Keratinocyte (primary cell): ENCODE results near the gene ATF6B. TPM values are rescaled to one million over a fixed set of nuclear protein-coding genes. Genes with fewer than 3 reads are reported as not detected.
"Not testable (repeated sequence)": the region's sequence is repeated elsewhere in the genome, so short reads cannot be mapped to it uniquely, and the experiment has no call there.

ENCODE experiments used
- DNase-seq: peaks from one replicate; pipeline ENCODE4 v3.0.0-alpha.2; 2011; ENCODE audit warnings: low read depth, missing footprints, low spot score
- FAIRE-seq: peaks from 2 replicates; lab custom pipeline; 2011; peaks lifted over from hg19 to GRCh38; lab: Jason Lieb, UNC
- H2AFZ ChIP-seq: 2 replicates; pipeline ENCODE4 v1.6.0; 2012; ENCODE audit warnings: low read length, control low read depth, inconsistent platforms; ENCODE audit not compliant: control insufficient read depth
- H3K27ac ChIP-seq: 2 replicates; pipeline ENCODE4 v1.5.1; 2011; ENCODE audit warnings: low read length; ENCODE audit not compliant: control insufficient read depth, insufficient read depth
- H3K27me3 ChIP-seq: 3 replicates; pipeline ENCODE4 v1.6.0; 2011; ENCODE audit warnings: low read length; ENCODE audit not compliant: control insufficient read depth, insufficient read depth; ENCODE audit errors: extremely low read depth
- H3K36me3 ChIP-seq, 2 experiments: 2 replicates in 1 of 2; 3 replicates in 1 of 2; pipeline ENCODE4 v1.5.1; 2011; ENCODE audit warnings: low read length in 2 of 2, mild to moderate bottlenecking in 1 of 2; ENCODE audit not compliant: control insufficient read depth in 2 of 2, insufficient read depth in 2 of 2; ENCODE audit errors: extremely low read depth in 1 of 2
- H3K4me1 ChIP-seq: 3 replicates; pipeline ENCODE4 v1.5.1; 2011; ENCODE audit warnings: low read length; ENCODE audit not compliant: control insufficient read depth, insufficient read depth; ENCODE audit errors: extremely low read depth
- H3K4me2 ChIP-seq: 3 replicates; pipeline ENCODE4 v1.6.0; 2011; ENCODE audit warnings: low read depth, low read length; ENCODE audit not compliant: control insufficient read depth, insufficient read depth; ENCODE audit errors: extremely low read depth
- H3K4me3 ChIP-seq, 3 experiments: fragments of 200-600 bp in 1 of 3; sonication (generic) in 1 of 3; 2 replicates in 2 of 3; 3 replicates in 1 of 3; pipeline ENCODE4 v1.5.1; 2011 to 2016; ENCODE audit warnings: low read length in 3 of 3, mild to moderate bottlenecking in 3 of 3, control low read depth in 2 of 3, inconsistent platforms in 1 of 3, low read depth in 1 of 3, mixed read lengths in 1 of 3, mixed run types in 1 of 3, moderate library complexity in 1 of 3; ENCODE audit not compliant: control insufficient read depth in 2 of 3, insufficient read depth in 2 of 3; ENCODE audit errors: extremely low read depth in 1 of 3
- H3K79me2 ChIP-seq: 2 replicates; pipeline ENCODE4 v1.6.0; 2012; ENCODE audit warnings: low read length; ENCODE audit not compliant: control insufficient read depth, insufficient read depth
- H3K9ac ChIP-seq: 3 replicates; pipeline ENCODE4 v1.6.0; 2011; ENCODE audit warnings: low read length; ENCODE audit not compliant: control insufficient read depth, insufficient read depth; ENCODE audit errors: extremely low read depth
- H3K9me1 ChIP-seq: 3 replicates; pipeline ENCODE4 v1.6.0; 2011; ENCODE audit warnings: low read length; ENCODE audit not compliant: control insufficient read depth, insufficient read depth; ENCODE audit errors: extremely low read depth
- H3K9me3 ChIP-seq: 2 replicates; pipeline ENCODE4 v1.5.1; 2012; ENCODE audit warnings: low read depth, low read length; ENCODE audit not compliant: control insufficient read depth
- H4K20me1 ChIP-seq: 3 replicates; pipeline ENCODE4 v1.6.0; 2011; ENCODE audit warnings: low read length; ENCODE audit not compliant: control insufficient read depth, insufficient read depth; ENCODE audit errors: extremely low read depth
- CTCF ChIP-seq, 3 experiments: IDR thresholded peaks in 1 of 3; conservative IDR thresholded peaks in 1 of 3; optimal IDR thresholded peaks in 1 of 3; 2 replicates in 2 of 3; 3 replicates in 1 of 3; pipeline versions ENCODE3 to v1.5.1; 2011; ENCODE audit warnings: low read length in 3 of 3, mild to moderate bottlenecking in 3 of 3, moderate library complexity in 2 of 3, control low read depth in 1 of 3, inconsistent platforms in 1 of 3; ENCODE audit not compliant: insufficient read depth in 2 of 3; ENCODE audit errors: extremely low read depth in 1 of 3
- EZH2 ChIP-seq: IDR thresholded peaks from one replicate; pipeline ENCODE4 v1.6.1; 2012; ENCODE audit warnings: inconsistent platforms, mild to moderate bottlenecking, low read length, moderate library complexity
- dilution Hi-C: fragments of 300-500 bp; cut with MboI; formaldehyde crosslinking; loops from one replicate; pipeline ENCODE4 v1.7.0; 2020; ENCODE audit warnings: low sequenced_read_pairs; ENCODE audit not compliant: extremely low pct_ligation_motif_present
- polyA plus RNA-seq, 5 experiments: library from polyadenylated mRNA; depleted of rRNA in 3 of 5; stranded (reverse) in 3 of 5; stranded (forward) in 1 of 5; unstranded in 1 of 5; fragments of >200 nt; gene quantifications; 1 replicate in 1 of 5; 2 replicates in 3 of 5; 3 replicates in 1 of 5; pipeline versions ENCODE4 v1.2.1 to v1.2.3, GENCODE V29; 2011 to 2012; ENCODE audit warnings: missing spikeins in 2 of 5, low read depth in 1 of 5, low replicate concordance in 1 of 5

The ATF6B gene
- polyA plus RNA-seq, 1 donor (not counting 4 experiments of a cell fraction or from before 2014, with no cell fraction given) = 30.4 TPM

- Histone ChIP-seq H3K9me3 (no peaks in the 10 kb centered on the region), H2AFZ (no peak overlapping the region), H3K27me3 (no peaks in the 10 kb centered on the region), H3K79me2 (no peaks in the 10 kb centered on the region), H3K4me2 (no peak overlapping the region), H3K9ac (no peak overlapping the region), H3K4me3 (no peak overlapping the region), H3K4me1 (no peaks in the 10 kb centered on the region), H3K9me1 (no peaks in the 10 kb centered on the region), H3K36me3 (no peaks in the 10 kb centered on the region), H3K27ac (no peak overlapping the region), H4K20me1 (no peaks in the 10 kb centered on the region)
- no peak for DNase-seq
- no peak for TF ChIP-seq CTCF (optimal IDR thresholded peaks at IDR 0.05 in 1 of 3, IDR thresholded peaks at IDR 0.05 in 1 of 3, conservative IDR thresholded peaks at IDR 0.05 in 1 of 3; ENCODE audit: extremely low read depth in 1 of 3, insufficient read depth in 2 of 3, low read length in 3 of 3)
- no peak for TF ChIP-seq EZH2
- dilution Hi-C loops = no loop called here
- no peak for FAIRE-seq
Measured at GRCh38 chr6:32069460-32069859, 58.6 kb downstream of the ATF6B start.

- H3K79me2 ChIP-seq = no peaks in the 10 kb centered on the region
- TF ChIP-seq CTCF (optimal IDR thresholded peaks at IDR 0.05 in 1 of 3, IDR thresholded peaks at IDR 0.05 in 1 of 3, conservative IDR thresholded peaks at IDR 0.05 in 1 of 3; ENCODE audit: extremely low read depth in 1 of 3, insufficient read depth in 2 of 3, low read length in 3 of 3) (no peak), EZH2 (no peak)
- dilution Hi-C loops = no loop called here
- no peaks in the 10 kb centered on the region for H3K36me3 ChIP-seq
- no peaks in the 10 kb centered on the region for H4K20me1 ChIP-seq
- H3K27ac ChIP-seq = no peak overlapping the region
- no peak for FAIRE-seq
- H3K4me1 ChIP-seq = no peaks in the 10 kb centered on the region
- no peaks in the 10 kb centered on the region for H3K9me3 ChIP-seq
- no peak overlapping the region for H3K9ac ChIP-seq
- DNase-seq = no peak
- H3K4me2 ChIP-seq = no peak overlapping the region
- H2AFZ ChIP-seq = no peak overlapping the region
- no peaks in the 10 kb centered on the region for H3K27me3 ChIP-seq
- no peaks in the 10 kb centered on the region for H3K9me1 ChIP-seq
- no peak overlapping the region for H3K4me3 ChIP-seq
Measured at GRCh38 chr6:32068867-32069266, 59.2 kb downstream of the ATF6B start.

- dilution Hi-C loops, H3K27me3 ChIP-seq, H3K27ac ChIP-seq, H3K9me1 ChIP-seq, H3K9me3 ChIP-seq, H3K4me2 ChIP-seq, H3K4me3 ChIP-seq, H3K4me1 ChIP-seq, H4K20me1 ChIP-seq, H3K36me3 ChIP-seq, H2AFZ ChIP-seq, H3K9ac ChIP-seq, H3K79me2 ChIP-seq, DNase-seq, FAIRE-seq: not testable (repeated sequence)
Measured at GRCh38 chr6:32068315-32068714, 59.7 kb downstream of the ATF6B start.

- FAIRE-seq, H3K9me1 ChIP-seq, H2AFZ ChIP-seq, DNase-seq, H3K4me1 ChIP-seq, dilution Hi-C loops, H3K79me2 ChIP-seq, H3K36me3 ChIP-seq, H3K4me2 ChIP-seq, H3K27ac ChIP-seq, H3K4me3 ChIP-seq, H4K20me1 ChIP-seq, H3K9ac ChIP-seq, H3K27me3 ChIP-seq, H3K9me3 ChIP-seq: not testable (repeated sequence)
Measured at GRCh38 chr6:32067521-32067920, 60.5 kb downstream of the ATF6B start.
